K562 (cell line): Measurements from ENCODE around the gene PCCA. TPM values are rescaled to one million over a fixed set of nuclear protein-coding genes. Genes with fewer than 3 reads are reported as not detected.

Experiments used
- NFRKB ChIP-seq: fragments of 450-650 bp; IDR thresholded peaks from 2 replicates; pipeline ENCODE4 v1.6.1; 2016; ENCODE audit warnings: low read depth
- polyA plus RNA-seq, 8 experiments: library from polyadenylated mRNA; depleted of rRNA in 4 of 8; stranded (reverse) in 5 of 8; unstranded in 3 of 8; fragments of >200 nt; fragmentation: Nextera tagmentation in 2 of 8; fragmentation: Illumina TruSeq in 1 of 8; extraction: Ambion mirVana in 2 of 8; extraction: Trizol in 1 of 8; gene quantifications; 2 replicates each; pipeline versions ENCODE4 v1.2.1 to v1.2.3, GENCODE V29; 2011 to 2014; ENCODE audit warnings: inconsistent platforms in 1 of 8, missing spikeins in 1 of 8
- total RNA-seq, 7 experiments: library from RNA; depleted of rRNA in 6 of 7; stranded (reverse); fragments of >200 nt in 6 of 7; fragmentation: Illumina TruSeq in 2 of 7; extraction: Trizol in 2 of 7; gene quantifications; 2 replicates each; pipeline versions ENCODE4 v1.2.1 to v1.2.3, GENCODE V29; 2011 to 2021; ENCODE audit warnings: low replicate concordance in 1 of 7
- TF ChIP-seq, protein P1 (sequence below): fragments of 450-650 bp; IDR thresholded peaks from 2 replicates; pipeline ENCODE4 v1.6.1; 2016; ENCODE audit warnings: low read depth
- TF ChIP-seq, protein P2 (sequence below): fragments of 250-450 bp; sonication (Bioruptor Pico); IDR thresholded peaks from 2 replicates; pipeline ENCODE4 v1.8.0; 2021; ENCODE audit warnings: borderline replicate concordance, mild to moderate bottlenecking, moderate library complexity; ENCODE audit not compliant: poor library complexity, severe bottlenecking

The PCCA gene
- total and polyA plus RNA-seq, 9 of the 15 experiments (the other 6 are each of a cell fraction or from before 2014, with no cell fraction given) = 5.2 to 14.1 (median 9.7) TPM

DNA sequence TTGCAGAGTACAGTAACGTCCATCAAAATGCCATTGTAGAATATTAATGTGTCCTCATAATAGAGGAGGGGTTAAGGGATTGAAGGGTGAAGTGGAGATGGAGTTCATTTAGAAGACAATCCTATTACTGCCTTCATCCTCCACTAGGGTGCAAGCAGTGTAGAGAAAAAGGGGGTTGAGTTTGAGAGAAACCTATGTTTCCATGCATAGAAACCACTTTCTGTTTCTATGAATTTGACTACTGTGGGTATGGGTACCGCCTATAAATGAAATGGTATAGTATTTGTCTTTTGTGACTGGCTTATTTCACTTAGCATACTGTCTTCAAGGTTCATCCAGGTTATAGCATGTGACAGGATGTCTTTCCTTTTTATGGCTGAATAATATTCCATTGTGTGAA lies 343.7 kb downstream of the PCCA start (continued):
- TF ChIP-seq, protein P1, sequence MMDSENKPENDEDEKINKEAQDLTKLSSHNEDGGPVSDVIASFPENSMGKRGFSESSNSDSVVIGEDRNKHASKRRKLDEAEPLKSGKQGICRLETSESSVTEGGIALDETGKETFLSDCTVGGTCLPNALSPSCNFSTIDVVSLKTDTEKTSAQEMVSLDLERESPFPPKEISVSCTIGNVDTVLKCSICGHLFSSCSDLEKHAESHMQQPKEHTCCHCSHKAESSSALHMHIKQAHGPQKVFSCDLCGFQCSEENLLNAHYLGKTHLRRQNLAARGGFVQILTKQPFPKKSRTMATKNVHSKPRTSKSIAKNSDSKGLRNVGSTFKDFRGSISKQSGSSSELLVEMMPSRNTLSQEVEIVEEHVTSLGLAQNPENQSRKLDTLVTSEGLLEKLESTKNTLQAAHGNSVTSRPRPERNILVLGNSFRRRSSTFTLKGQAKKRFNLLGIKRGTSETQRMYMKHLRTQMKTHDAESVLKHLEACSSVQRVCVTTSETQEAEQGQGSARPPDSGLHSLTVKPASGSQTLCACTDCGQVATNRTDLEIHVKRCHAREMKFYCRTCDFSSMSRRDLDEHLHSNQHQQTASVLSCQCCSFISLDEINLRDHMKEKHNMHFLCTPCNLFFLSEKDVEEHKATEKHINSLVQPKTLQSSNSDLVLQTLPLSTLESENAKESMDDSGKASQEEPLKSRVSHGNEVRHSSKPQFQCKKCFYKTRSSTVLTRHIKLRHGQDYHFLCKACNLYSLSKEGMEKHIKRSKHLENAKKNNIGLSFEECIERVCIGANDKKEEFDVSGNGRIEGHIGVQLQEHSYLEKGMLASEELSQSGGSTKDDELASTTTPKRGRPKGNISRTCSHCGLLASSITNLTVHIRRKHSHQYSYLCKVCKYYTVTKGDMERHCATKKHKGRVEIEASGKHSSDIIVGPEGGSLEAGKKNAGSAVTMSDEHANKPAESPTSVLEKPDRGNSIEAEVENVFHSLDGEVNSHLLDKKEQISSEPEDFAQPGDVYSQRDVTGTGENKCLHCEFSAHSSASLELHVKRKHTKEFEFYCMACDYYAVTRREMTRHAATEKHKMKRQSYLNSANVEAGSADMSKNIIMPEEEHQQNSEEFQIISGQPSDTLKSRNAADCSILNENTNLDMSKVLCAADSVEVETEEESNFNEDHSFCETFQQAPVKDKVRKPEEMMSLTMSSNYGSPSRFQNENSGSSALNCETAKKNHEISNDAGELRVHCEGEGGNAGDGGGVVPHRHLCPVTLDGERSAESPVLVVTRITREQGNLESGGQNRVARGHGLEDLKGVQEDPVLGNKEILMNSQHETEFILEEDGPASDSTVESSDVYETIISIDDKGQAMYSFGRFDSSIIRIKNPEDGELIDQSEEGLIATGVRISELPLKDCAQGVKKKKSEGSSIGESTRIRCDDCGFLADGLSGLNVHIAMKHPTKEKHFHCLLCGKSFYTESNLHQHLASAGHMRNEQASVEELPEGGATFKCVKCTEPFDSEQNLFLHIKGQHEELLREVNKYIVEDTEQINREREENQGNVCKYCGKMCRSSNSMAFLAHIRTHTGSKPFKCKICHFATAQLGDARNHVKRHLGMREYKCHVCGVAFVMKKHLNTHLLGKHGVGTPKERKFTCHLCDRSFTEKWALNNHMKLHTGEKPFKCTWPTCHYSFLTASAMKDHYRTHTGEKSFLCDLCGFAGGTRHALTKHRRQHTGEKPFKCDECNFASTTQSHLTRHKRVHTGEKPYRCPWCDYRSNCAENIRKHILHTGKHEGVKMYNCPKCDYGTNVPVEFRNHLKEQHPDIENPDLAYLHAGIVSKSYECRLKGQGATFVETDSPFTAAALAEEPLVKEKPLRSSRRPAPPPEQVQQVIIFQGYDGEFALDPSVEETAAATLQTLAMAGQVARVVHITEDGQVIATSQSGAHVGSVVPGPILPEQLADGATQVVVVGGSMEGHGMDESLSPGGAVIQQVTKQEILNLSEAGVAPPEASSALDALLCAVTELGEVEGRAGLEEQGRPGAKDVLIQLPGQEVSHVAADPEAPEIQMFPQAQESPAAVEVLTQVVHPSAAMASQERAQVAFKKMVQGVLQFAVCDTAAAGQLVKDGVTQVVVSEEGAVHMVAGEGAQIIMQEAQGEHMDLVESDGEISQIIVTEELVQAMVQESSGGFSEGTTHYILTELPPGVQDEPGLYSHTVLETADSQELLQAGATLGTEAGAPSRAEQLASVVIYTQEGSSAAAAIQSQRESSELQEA = no peak
- TF ChIP-seq, protein P2, sequence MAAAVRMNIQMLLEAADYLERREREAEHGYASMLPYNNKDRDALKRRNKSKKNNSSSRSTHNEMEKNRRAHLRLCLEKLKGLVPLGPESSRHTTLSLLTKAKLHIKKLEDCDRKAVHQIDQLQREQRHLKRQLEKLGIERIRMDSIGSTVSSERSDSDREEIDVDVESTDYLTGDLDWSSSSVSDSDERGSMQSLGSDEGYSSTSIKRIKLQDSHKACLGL (CRISPR knock-in tag) = no peak
- TF ChIP-seq NFRKB = no peak
